PC-9 (cell line): ENCODE results near the gene MBNL1. TPM values are rescaled to one million over a fixed set of nuclear protein-coding genes. Genes with fewer than 3 reads are reported as not detected.

Experiments
- BruUV-seq: library from RNA; stranded (reverse); fragments of 400-500 nt; replicated peaks from 2 replicates; lab custom pipeline; 2021; lab: Mats Ljungman, UMichigan
- CTCF ChIA-PET: fragments of 300-600 bp; sonication (Branson Sonifier 250); formaldehyde crosslinking; loops from one replicate; lab custom pipeline; 2022; ENCODE audit warnings: antibody characterized with exemption; lab: Charles Lee
- POLR2A ChIA-PET: fragments of 300-600 bp; sonication (Branson Sonifier 250); formaldehyde crosslinking; loops from one replicate; lab custom pipeline; 2022; ENCODE audit warnings: antibody characterized with exemption; ENCODE audit not compliant: unreplicated experiment; lab: Charles Lee
- DNase-seq, 2 experiments: peaks; one replicate each; pipeline versions ENCODE4 v3.0.0 to v3.0.0-alpha.2; 2015 to 2022; ENCODE audit warnings: mixed read lengths in 1 of 2
- H2AFZ ChIP-seq: fragments of 200-600 bp; sonication (generic); 2 replicates; pipeline ENCODE4 v1.8.1; 2017; ENCODE audit warnings: antibody characterized with exemption
- H3F3A ChIP-seq: fragments of 200-600 bp; sonication (generic); 2 replicates; pipeline ENCODE4 v1.8.1; 2017; ENCODE audit warnings: antibody characterized with exemption, mild to moderate bottlenecking, low read depth; ENCODE audit not compliant: insufficient read depth
- H3K27ac ChIP-seq: fragments of 200-600 bp; sonication (generic); 2 replicates; pipeline ENCODE4 v1.6.1; 2016; ENCODE audit warnings: mixed run types
- H3K27me3 ChIP-seq: fragments of 200-600 bp; sonication (generic); 2 replicates; pipeline ENCODE4 v1.6.1; 2016; ENCODE audit warnings: low read depth, mixed run types; ENCODE audit not compliant: insufficient read depth
- H3K36me3 ChIP-seq: fragments of 200-600 bp; sonication (generic); 2 replicates; pipeline ENCODE4 v1.6.1; 2016; ENCODE audit warnings: low read depth, mixed run types
- H3K4me1 ChIP-seq: fragments of 200-600 bp; sonication (generic); replicated peaks from 2 replicates; pipeline ENCODE4 v1.6.1; 2016; ENCODE audit warnings: mixed run types; ENCODE audit not compliant: insufficient read depth
- H3K4me2 ChIP-seq: fragments of 200-600 bp; sonication (generic); 2 replicates; pipeline ENCODE4 v1.6.1; 2017; ENCODE audit warnings: mixed run types
- H3K4me3 ChIP-seq: fragments of 200-600 bp; sonication (generic); 2 replicates; pipeline ENCODE4 v1.6.1; 2016; ENCODE audit warnings: mixed run types
- H3K79me2 ChIP-seq: fragments of 200-600 bp; sonication (generic); 2 replicates; pipeline ENCODE4 v1.6.1; 2017; ENCODE audit warnings: low read depth, mixed run types
- H3K9me2 ChIP-seq: fragments of 200-600 bp; sonication (generic); 2 replicates; pipeline ENCODE4 v1.8.1; 2017; ENCODE audit warnings: mild to moderate bottlenecking; ENCODE audit not compliant: insufficient read depth
- H3K9me3 ChIP-seq: fragments of 200-600 bp; sonication (generic); 2 replicates; pipeline ENCODE4 v1.8.1; 2016; ENCODE audit warnings: low read depth; ENCODE audit not compliant: insufficient read depth
- H4K20me1 ChIP-seq: fragments of 200-600 bp; sonication (generic); 2 replicates; pipeline ENCODE4 v1.8.1; 2017; ENCODE audit not compliant: insufficient read depth
- EZH2 ChIP-seq: fragments of 200-600 bp; sonication (generic); IDR thresholded peaks from 2 replicates; pipeline ENCODE4 v1.8.0; 2017; ENCODE audit warnings: antibody characterized with exemption, low read depth
- intact Hi-C: fragments of 100-400 bp; cut with micrococcal nuclease; formaldehyde crosslinking; loops from one replicate; pipeline ENCODE4 v1.10.0; 2022; ENCODE audit not compliant: unreplicated experiment
- total RNA-seq: library from RNA; stranded (reverse); gene quantifications from 2 replicates; pipeline ENCODE4 v1.2.3, GENCODE V29; 2021
- TF ChIP-seq, protein P1 (sequence below): fragments of 200-600 bp; sonication (generic); conservative IDR thresholded peaks from 2 replicates; pipeline ENCODE4 v1.6.1; 2017; ENCODE audit warnings: mixed run types, antibody characterized with exemption, mild to moderate bottlenecking, moderate library complexity

MBNL1 gene
- total RNA-seq, 1 experiment from 2014 or later = 176 TPM

- Histone ChIP-seq H3K36me3 (peaks cover 11% of the 10 kb centered on the region), H3K79me2 (peaks cover 83% of the 10 kb centered on the region), H3F3A (peaks cover 28% of the 10 kb centered on the region), H3K27ac (no peak overlapping the region), H4K20me1 (no peaks in the 10 kb centered on the region), H3K27me3 (no peaks in the 10 kb centered on the region), H3K4me1 (peaks cover 16% of the 10 kb centered on the region), H2AFZ (no peak overlapping the region), H3K4me3 (no peak overlapping the region), H3K9me2 (no peaks in the 10 kb centered on the region; the same call in 1 of the 2 replicates), H3K9me3 (no peaks in the 10 kb centered on the region; the same call in 1 of the 2 replicates), H3K4me2 (no peak overlapping the region)
- POLR2A ChIA-PET = no interaction called here
- CTCF ChIA-PET = no interaction called here
- DNase-seq = peak in 1 of 2 experiments; percentile 21
- TF ChIP-seq, protein P1, sequence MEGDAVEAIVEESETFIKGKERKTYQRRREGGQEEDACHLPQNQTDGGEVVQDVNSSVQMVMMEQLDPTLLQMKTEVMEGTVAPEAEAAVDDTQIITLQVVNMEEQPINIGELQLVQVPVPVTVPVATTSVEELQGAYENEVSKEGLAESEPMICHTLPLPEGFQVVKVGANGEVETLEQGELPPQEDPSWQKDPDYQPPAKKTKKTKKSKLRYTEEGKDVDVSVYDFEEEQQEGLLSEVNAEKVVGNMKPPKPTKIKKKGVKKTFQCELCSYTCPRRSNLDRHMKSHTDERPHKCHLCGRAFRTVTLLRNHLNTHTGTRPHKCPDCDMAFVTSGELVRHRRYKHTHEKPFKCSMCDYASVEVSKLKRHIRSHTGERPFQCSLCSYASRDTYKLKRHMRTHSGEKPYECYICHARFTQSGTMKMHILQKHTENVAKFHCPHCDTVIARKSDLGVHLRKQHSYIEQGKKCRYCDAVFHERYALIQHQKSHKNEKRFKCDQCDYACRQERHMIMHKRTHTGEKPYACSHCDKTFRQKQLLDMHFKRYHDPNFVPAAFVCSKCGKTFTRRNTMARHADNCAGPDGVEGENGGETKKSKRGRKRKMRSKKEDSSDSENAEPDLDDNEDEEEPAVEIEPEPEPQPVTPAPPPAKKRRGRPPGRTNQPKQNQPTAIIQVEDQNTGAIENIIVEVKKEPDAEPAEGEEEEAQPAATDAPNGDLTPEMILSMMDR = no peak
- TF ChIP-seq EZH2 = no peak
- intact Hi-C loops = no loop called here
- BruUV-seq = no TSS peak
These were observed 55.1 kb downstream of the MBNL1 start for GRCh38 chr3:152323834-152324233.

GRCh38 chr3:152325136-152325535, 56.4 kb downstream of the MBNL1 start:
- H3K27ac ChIP-seq = no peak overlapping the region
- H2AFZ ChIP-seq = no peak overlapping the region
- peaks cover 12% of the 10 kb centered on the region for H3K36me3 ChIP-seq
- H3K27me3 ChIP-seq = no peaks in the 10 kb centered on the region
- H3K4me1 ChIP-seq = peaks cover 29% of the 10 kb centered on the region
- no peak overlapping the region for H3K4me3 ChIP-seq
- TF ChIP-seq, protein P1 = no peak
- POLR2A ChIA-PET = no interaction called here
- H3K4me2 ChIP-seq = no peak overlapping the region
- peaks cover 81% of the 10 kb centered on the region for H3K79me2 ChIP-seq
- DNase-seq = no peak
- H3K9me3 ChIP-seq = no peaks in the 10 kb centered on the region; the same call in 1 of the 2 replicates
- no TSS peak for BruUV-seq
- no peaks in the 10 kb centered on the region for H4K20me1 ChIP-seq
- CTCF ChIA-PET = no interaction called here
- peaks cover 36% of the 10 kb centered on the region for H3F3A ChIP-seq
- intact Hi-C loops = no loop called here
- H3K9me2 ChIP-seq = no peaks in the 10 kb centered on the region; the same call in 1 of the 2 replicates

DNA sequence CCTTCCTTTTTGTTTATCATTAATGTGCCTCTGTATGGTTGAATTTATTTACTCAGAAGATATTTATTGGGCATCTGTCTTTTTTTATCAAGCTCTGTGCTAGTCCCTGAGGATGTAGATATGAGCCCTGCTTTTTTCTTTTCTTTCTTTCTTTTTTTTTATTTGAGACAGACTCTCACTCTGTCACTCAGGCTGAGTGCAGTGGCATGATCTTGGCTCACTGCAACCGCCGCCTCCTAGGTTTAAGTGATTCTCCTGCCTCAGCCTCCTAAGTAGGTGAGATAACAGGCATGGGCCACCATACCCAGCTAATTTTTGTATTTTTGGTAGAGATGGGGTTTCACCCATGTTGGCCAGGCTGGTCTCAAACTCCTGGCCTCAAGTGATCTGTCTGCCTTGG, 58.5 kb downstream of the MBNL1 start:
- Histone ChIP-seq H3K9me2 (no peaks in the 10 kb centered on the region; the same call in 1 of the 2 replicates), H4K20me1 (no peaks in the 10 kb centered on the region), H3K4me2 (no peak overlapping the region), H3K4me1 (peaks cover 50% of the 10 kb centered on the region), H3K4me3 (no peak overlapping the region), H3K36me3 (peaks cover 16% of the 10 kb centered on the region), H2AFZ (no peak overlapping the region), H3K79me2 (peaks cover 79% of the 10 kb centered on the region), H3K9me3 (peaks cover 4% of the 10 kb centered on the region), H3K27ac (peak overlapping the region; percentile 20), H3K27me3 (no peaks in the 10 kb centered on the region), H3F3A (peaks cover 57% of the 10 kb centered on the region)
- TF ChIP-seq, protein P1 = no peak
- TF ChIP-seq EZH2 = no peak
- intact Hi-C loops = no loop called here
- ChIA-PET POLR2A (no interaction called here), CTCF (no interaction called here)
- no TSS peak for BruUV-seq
- DNase-seq = no peak
